Upper lobe of left lung (tissue), 4 donors: ENCODE measurements around the gene ZNF91.

Experiments used
- CTCF ChIP-seq, 6 experiments: fragments of 450-650 bp in 4 of 6; fragments of 200-600 bp in 2 of 6; sonication (generic) in 2 of 6; IDR thresholded peaks; one replicate each; pipeline ENCODE4 v1.5.1; 2016 to 2019; ENCODE audit warnings: antibody characterized with exemption in 6 of 6
- EP300 ChIP-seq, 4 donors: sonication (generic); formaldehyde crosslinking; IDR thresholded peaks; one replicate each; pipeline ENCODE4 v1.5.1; 2017; ENCODE audit warnings: antibody characterized with exemption in 4 of 4, control low read depth in 2 of 4
- POLR2A ChIP-seq, 4 donors: fragments of 450-650 bp; IDR thresholded peaks; one replicate each; pipeline ENCODE4 v1.5.1; 2016 to 2017; ENCODE audit warnings: antibody characterized with exemption in 4 of 4, mild to moderate bottlenecking in 2 of 4
- POLR2AphosphoS5 ChIP-seq, 2 donors: sonication (generic); formaldehyde crosslinking; IDR thresholded peaks; one replicate each; pipeline ENCODE4 v1.5.1; 2017; ENCODE audit warnings: antibody characterized with exemption in 2 of 2

GRCh38 chr19:23384858-23385257 is 10.4 kb downstream of the ZNF91 start:
- TF ChIP-seq CTCF (IDR thresholded peaks at IDR 0.05) = no peak
- TF ChIP-seq POLR2A (IDR thresholded peaks at IDR 0.05) = no peak
- TF ChIP-seq POLR2AphosphoS5 (IDR thresholded peaks at IDR 0.05) = no peak
- TF ChIP-seq EP300 (IDR thresholded peaks at IDR 0.05) = no peak
